Left ventricle myocardium inferior (tissue), 1 donor: Measurements from ENCODE around the gene MEF2A. TPM values are rescaled to one million over a fixed set of nuclear protein-coding genes. Genes with fewer than 3 reads are reported as not detected.

Source experiments
- DNase-seq: peaks from one replicate; pipeline ENCODE4 v3.0.0-alpha.2; 2020
- H3K27ac ChIP-seq: fragments of 200-600 bp; replicated peaks from 2 replicates; pipeline ENCODE4 v1.8.0; 2021
- H3K27me3 ChIP-seq: fragments of 200-600 bp; 2 replicates; pipeline ENCODE4 v1.8.0; 2021; ENCODE audit warnings: low read depth
- H3K36me3 ChIP-seq: fragments of 200-600 bp; 2 replicates; pipeline ENCODE4 v1.8.0; 2021
- H3K4me1 ChIP-seq: fragments of 200-600 bp; 2 replicates; pipeline ENCODE4 v1.8.0; 2021
- H3K4me3 ChIP-seq: fragments of 200-600 bp; 2 replicates; pipeline ENCODE4 v1.8.0; 2021; ENCODE audit warnings: mild to moderate bottlenecking, moderate library complexity
- H3K9me3 ChIP-seq: fragments of 200-600 bp; replicated peaks from 2 replicates; pipeline ENCODE4 v1.8.0; 2021
- intact Hi-C: fragments of 100-400 bp; cut with micrococcal nuclease; formaldehyde crosslinking; loops from one replicate; pipeline ENCODE4 v1.11.0; 2022
- total RNA-seq: library from RNA; stranded (reverse); fragmentation: NEBNext Ultra II Directional; extraction: Animal tissue kit (Norgen Biotek cat#: 25700); gene quantifications from one replicate; pipeline ENCODE4 v1.2.1, GENCODE V29; 2021
- TF ChIP-seq, protein P1 (sequence below): fragments of 200-600 bp; IDR thresholded peaks from 2 replicates; pipeline ENCODE4 v1.8.0; 2021; ENCODE audit warnings: antibody characterized with exemption, mild to moderate bottlenecking, borderline replicate concordance
- donor health status: DM: no; HTN: yes; CAD: no; lungs with severe emphysema.

MEF2A gene
- total RNA-seq, 1 donor from 2014 or later = 152 TPM

GRCh38 chr15:99592145-99592791 is 26.5 kb downstream of the MEF2A start:
- Histone ChIP-seq H3K4me3 (no peak overlapping the region), H3K27ac (peak overlapping the region; percentile 30), H3K9me3 (peaks cover 8% of the 10 kb centered on the region), H3K27me3 (no peaks in the 10 kb centered on the region), H3K4me1 (peaks cover 85% of the 10 kb centered on the region), H3K36me3 (no peaks in the 10 kb centered on the region)
- intact Hi-C loops = no loop called here
- no peak for DNase-seq
- TF ChIP-seq, protein P1, sequence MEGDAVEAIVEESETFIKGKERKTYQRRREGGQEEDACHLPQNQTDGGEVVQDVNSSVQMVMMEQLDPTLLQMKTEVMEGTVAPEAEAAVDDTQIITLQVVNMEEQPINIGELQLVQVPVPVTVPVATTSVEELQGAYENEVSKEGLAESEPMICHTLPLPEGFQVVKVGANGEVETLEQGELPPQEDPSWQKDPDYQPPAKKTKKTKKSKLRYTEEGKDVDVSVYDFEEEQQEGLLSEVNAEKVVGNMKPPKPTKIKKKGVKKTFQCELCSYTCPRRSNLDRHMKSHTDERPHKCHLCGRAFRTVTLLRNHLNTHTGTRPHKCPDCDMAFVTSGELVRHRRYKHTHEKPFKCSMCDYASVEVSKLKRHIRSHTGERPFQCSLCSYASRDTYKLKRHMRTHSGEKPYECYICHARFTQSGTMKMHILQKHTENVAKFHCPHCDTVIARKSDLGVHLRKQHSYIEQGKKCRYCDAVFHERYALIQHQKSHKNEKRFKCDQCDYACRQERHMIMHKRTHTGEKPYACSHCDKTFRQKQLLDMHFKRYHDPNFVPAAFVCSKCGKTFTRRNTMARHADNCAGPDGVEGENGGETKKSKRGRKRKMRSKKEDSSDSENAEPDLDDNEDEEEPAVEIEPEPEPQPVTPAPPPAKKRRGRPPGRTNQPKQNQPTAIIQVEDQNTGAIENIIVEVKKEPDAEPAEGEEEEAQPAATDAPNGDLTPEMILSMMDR = no peak

DNA sequence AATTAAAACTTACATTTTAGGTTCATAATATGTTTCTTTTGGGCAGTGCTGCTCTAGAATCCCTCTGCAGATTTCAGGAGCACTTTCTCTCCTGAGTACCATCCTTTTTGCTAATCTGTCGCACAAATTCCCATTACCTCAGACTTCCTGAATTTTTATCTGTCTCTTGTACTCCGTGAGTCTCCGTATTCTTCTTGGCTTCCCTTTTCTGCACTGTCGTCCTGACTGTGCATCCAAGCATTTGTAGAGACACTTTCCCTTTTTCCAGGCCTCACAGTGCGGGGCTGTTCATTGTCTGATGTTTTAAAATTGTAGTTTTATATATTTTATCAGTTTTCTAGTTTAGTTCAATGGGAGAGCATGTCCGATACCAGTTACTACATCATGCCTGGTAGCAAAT is 27.3 kb downstream of the MEF2A start:
- intact Hi-C loops = no loop called here
- TF ChIP-seq, protein P1 = no peak
- DNase-seq = no peak
- Histone ChIP-seq H3K4me3 (no peak overlapping the region), H3K9me3 (no peaks in the 10 kb centered on the region), H3K36me3 (no peaks in the 10 kb centered on the region), H3K27ac (no peak overlapping the region), H3K27me3 (no peaks in the 10 kb centered on the region), H3K4me1 (peaks cover 86% of the 10 kb centered on the region)

DNA sequence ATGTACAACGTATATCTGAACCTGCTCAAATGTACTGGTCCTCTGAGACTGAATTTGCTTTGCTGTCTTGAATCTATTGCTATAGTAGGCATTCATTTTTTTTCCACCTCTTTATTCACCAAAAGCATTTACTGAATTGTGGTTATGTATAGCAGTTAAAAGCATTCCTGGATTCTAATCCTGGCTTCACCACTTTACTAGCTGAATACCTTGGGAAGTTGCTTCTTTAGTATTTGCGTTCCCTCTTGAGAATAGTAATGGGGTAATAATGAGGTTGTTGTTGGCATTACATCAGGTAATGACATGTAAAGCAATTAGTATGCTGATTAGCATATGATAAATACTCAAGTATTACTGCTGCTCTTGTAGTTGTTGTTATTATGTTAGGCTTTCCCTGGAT is 29.1 kb downstream of the MEF2A start:
- Histone ChIP-seq H3K9me3 (no peaks in the 10 kb centered on the region), H3K27me3 (no peaks in the 10 kb centered on the region), H3K4me1 (peaks cover 88% of the 10 kb centered on the region), H3K36me3 (peaks cover 9% of the 10 kb centered on the region), H3K4me3 (no peak overlapping the region), H3K27ac (no peak overlapping the region)
- no peak for DNase-seq
- TF ChIP-seq, protein P1 = no peak
- intact Hi-C loops = no loop called here

- peaks cover 73% of the 10 kb centered on the region for H3K4me1 ChIP-seq
- H3K9me3 ChIP-seq = no peaks in the 10 kb centered on the region
- H3K27me3 ChIP-seq = no peaks in the 10 kb centered on the region
- H3K36me3 ChIP-seq = peaks cover 17% of the 10 kb centered on the region
- no peak overlapping the region for H3K27ac ChIP-seq
- intact Hi-C loops = no loop called here
- no peak for DNase-seq
- TF ChIP-seq, protein P1 = no peak
- H3K4me3 ChIP-seq = no peak overlapping the region
Measured at GRCh38 chr15:99598296-99598695, 32.5 kb downstream of the MEF2A start.

DNA sequence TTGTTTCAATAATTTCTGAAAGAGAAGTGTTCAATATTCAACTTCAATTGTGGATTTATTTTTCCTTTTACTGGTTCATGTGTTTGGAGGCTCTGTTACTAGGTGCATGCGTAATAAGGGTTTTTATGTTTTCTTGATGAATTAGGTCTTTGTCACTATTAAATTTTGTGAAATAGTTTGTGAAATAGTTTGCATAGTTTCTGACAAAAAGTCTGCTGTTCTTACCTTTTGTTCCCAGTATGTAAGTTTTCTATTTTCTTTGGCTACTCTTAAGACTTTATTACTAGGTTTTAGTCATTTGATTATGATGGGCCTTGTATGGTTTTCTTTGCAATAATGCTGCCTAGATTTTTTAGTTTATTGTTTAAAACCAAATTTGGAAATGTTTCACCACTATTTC is 38.0 kb downstream of the MEF2A start:
- Histone ChIP-seq H3K9me3 (no peaks in the 10 kb centered on the region), H3K4me3 (no peak overlapping the region), H3K27me3 (no peaks in the 10 kb centered on the region), H3K36me3 (peaks cover 14% of the 10 kb centered on the region), H3K27ac (no peak overlapping the region), H3K4me1 (peaks cover 80% of the 10 kb centered on the region)
- DNase-seq = no peak
- TF ChIP-seq, protein P1 = no peak
- intact Hi-C loops = no loop called here
